Activated CD8-positive, alpha-beta memory T cell treated with anti-CD3 and anti-CD28 coated beads for 1 hour (primary cell): ENCODE data around the gene DIDO1.
"Not testable (repeated sequence)": the region's sequence is repeated elsewhere in the genome, so short reads cannot be mapped to it uniquely, and the experiment has no call there.

Experiments used
- DNase-seq, 2 donors: peaks; one replicate each; pipeline ENCODE4 v3.0.0-alpha.2; 2020; ENCODE audit warnings: low read depth in 1 of 2; ENCODE audit errors: extremely low read depth in 1 of 2

DIDO1 gene

DNA sequence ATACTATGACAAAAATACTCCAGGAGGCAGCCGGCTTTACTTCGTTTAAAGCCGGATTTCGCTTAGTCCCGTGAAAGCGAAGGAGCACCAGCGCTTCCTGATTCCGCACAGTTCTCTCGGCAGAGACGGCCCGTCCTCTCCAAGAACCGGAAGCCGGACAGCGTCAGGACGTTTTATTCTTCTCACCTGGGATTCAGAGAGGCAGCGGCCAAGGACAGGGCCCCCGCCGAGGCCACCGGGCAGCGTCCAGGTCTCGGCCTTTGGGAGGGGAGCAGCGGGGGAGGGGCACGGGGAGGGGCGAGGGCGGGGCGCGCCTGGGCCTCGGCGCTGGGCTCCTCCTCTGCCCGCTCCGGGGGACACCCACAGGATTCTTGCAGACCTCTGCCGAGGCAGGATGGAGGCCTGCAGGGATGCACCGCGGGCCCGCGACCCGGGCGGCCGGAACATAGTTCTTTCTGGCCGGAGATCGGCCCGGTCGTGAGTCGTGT, 2.8 kb upstream of the DIDO1 start:
- DNase-seq: peak in 1 of 2 donors; percentile 49

GRCh38 chr20:62928246-62928939, 2.1 kb upstream of the DIDO1 start:
- DNase-seq: no peak

GRCh38 chr20:62927128-62927705, 912 bp upstream of the DIDO1 start:
- no peak for DNase-seq

DNA sequence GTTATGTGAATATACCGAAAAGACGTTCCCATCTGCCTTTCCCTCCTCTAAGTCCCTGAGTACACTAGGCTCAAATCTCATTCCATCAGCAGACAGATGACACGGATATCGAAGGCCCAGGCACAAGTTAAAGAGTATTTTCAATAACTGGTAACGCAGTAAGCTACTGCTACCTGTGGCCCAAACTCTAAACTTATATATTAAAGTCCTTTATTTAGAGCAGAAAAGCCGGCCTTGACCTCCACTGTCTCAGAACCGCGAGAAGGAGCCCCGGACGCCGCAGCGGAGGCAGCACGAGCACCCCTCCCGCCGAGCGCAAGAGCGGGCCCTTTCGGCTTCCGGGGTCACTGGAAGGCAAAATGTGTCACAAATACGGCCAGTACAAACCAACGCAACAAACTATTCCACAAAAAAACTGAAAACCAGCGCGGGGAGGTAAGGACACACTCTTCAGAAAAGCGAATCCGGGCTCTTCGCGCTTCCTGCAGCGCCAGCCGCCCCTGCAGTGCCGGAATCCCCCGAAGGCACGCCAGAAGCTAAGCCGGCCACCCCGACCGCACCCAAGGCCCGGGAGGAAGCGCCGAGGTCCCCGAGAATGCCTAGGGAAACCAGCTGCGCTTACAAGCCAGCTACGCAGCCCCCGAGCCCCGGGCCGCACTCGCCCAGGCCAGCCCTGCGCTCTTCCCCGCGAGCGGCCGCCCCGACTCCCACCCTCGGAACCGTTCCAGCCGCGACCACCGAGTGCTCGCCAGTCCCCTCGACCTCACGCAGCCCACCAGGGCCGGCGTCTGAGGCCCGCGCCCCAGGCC, 681 bp downstream of the DIDO1 start:
- no peak for DNase-seq

GRCh38 chr20:62925076-62925419, 1.3 kb downstream of the DIDO1 start:
- DNase-seq: no peak

- no peak for DNase-seq
These were observed 1.7 kb downstream of the DIDO1 start for GRCh38 chr20:62924442-62925075.

- DNase-seq: no peak
These were observed 2.5 kb downstream of the DIDO1 start for GRCh38 chr20:62923669-62924441.

DNA sequence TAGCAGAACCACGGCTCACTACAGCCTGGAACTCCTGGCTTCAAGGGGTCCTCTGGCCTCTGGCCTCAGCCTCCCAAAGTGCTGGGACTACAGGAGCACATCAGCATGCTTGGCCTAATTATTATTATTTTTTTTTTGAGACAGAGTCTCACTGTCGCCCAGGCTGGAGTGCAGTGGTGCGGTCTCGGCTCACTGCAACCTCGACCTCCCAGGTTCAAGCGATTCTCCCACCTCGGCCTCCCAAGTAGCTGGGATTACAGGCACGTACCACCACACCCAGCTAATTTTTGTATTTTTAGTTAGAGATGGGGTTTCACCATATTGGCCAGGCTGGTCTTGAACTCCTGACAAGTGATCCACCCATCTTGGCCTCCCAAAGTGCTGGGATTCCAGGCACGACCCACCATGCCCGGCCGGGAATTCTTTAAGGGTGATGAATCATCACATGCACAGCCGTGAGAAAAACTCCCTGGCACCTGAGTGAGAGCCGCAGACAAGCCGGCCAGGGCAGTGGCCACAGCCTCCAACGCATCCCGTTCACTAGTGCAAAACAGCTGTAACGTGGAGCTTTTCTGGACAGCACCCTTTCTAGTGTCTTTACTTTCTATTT, 3.1 kb downstream of the DIDO1 start:
- not testable (repeated sequence) for DNase-seq

- DNase-seq: peak in 1 of 2 donors; percentile 21
These were observed 3.8 kb downstream of the DIDO1 start for GRCh38 chr20:62922451-62922921.

DNA sequence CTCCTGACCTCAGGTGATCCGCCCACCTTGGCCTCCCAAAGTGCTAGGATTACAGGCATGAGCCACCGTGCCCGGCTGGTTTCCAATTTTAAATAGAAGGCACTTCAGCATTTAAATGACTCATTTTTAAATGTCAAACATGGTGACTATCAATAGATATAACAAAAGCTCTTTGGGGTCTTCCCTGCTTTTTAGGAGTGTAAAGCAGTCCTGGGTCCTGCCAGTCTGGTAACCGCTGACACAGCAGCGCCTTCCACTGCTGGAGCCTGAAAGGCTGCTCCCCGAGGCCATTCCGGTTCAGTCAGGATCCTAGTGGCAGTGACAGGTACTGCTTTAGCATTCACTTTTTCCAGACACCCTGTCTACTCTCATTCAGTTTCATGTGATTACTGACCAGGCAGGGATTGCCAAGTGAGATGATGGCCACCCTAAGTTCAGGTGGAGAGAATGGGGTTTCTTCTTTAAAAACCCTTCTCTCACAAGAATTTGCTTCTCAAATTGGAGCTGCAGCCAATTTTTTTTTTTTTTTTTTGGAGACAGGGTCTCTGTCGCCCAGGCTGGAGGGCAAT, 5.1 kb downstream of the DIDO1 start:
- DNase-seq: peak in 1 of 2 donors; percentile 35

DNA sequence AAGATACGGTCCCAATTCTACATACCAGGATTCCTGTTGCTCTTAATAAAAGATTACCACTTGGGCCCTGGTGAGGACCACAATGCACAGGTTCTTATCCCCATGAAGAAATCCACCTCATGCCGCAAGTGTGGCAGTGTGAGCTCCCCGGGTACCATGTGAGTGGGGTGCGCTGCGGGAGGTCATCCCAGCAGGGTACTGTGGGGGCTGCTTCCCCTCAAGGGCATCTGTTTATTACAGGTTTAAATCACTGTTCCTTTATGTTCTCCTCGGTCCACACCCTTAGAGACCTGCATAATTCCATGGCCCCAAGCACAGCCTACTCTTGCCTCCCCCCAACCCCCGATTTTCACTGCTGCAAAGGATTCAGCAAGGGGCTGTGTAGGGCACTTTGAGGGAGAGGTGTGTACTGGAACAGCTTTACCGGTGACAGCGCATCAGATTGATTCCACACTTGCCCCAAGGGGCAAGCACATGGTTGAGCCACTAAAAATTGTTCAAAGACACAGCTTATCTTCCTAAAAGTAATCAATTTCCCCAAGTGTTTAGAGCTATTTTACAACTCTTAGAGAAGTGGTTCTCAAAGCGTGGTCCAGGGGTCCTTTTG, 6.2 kb downstream of the DIDO1 start:
- DNase-seq: no peak

- no peak for DNase-seq
These were observed 7.5 kb downstream of the DIDO1 start for GRCh38 chr20:62918831-62919230.

DNA sequence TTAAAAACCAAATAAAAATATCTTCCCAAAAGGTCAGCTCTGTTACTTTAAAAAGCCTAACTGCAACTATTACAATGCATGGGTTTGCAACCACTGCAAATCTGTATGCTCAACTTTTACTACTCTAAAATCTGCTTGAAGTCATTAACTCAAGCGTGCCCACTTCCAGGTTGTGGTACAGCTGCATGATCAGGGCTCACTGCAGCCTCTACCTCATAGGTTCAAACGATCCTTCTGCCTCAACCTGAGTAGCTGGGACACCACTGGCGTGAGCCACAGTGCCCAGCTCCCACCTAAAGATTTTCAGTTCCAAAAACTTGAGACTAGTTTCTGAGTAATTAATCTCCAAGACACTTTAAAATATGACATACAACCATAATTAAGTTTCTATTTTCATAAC, 8.2 kb downstream of the DIDO1 start:
- no peak for DNase-seq

- no peak for DNase-seq
These were observed 8.6 kb downstream of the DIDO1 start for GRCh38 chr20:62917720-62918119.

DNA sequence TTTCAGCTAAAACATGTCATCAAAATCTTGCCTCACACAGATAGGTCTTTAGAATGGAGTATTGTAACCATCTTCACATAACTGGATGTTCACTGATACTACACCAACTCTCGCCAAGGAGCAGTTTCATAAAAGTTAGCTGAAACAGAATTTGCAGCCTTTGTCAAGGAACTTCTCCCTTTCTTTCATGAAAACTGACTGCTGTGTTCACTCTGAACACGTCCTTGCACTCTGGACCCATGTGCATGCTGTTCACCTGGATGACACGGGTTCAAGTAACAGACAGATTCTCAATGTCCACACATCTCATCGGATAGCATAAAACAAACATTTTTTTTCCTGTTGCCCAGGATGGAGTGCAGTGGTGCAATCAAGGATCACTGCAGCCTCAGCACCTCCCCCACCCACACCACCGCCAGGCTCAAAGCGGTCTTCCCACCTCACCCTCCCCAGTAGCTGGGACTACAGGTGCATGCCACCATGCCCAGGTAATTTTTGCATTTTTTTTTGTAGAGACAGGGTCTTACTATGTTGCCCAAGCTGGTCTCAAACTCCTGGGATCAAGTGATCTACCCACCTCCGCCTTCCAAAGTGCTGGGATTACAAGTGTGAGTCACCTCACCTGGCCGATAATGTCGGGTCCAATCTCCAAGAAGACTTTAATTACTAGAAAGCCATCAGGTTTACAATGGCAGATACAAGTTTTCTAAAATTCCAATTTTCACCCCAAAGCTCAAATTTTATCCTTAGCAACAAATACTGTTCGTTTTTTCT, 9.4 kb downstream of the DIDO1 start:
- no peak for DNase-seq

DNA sequence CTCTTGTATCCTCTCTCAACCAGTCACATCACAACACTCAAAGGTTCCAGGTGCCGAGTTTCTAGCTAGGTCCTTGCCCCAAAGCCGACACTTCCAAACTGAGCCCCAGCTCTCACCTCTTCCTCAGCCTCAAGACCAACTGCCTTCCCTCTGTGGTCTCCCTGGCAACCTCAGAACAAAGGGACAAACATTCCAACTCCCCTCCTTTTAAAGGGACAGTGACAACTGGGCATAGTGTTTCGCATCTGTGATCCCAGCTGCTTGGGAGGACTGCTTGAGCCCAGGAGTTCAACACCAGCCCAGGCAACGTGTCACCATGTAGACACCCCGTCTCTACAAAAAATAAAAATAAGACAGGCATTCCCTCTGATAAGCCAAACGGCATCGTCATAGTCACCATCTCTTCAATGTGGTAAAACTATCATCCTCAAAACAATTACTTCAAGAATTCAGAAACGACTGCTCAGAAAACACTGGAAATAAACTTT, 11.3 kb downstream of the DIDO1 start:
- DNase-seq: no peak

GRCh38 chr20:62914436-62914835, 11.9 kb downstream of the DIDO1 start:
- no peak for DNase-seq

DNA sequence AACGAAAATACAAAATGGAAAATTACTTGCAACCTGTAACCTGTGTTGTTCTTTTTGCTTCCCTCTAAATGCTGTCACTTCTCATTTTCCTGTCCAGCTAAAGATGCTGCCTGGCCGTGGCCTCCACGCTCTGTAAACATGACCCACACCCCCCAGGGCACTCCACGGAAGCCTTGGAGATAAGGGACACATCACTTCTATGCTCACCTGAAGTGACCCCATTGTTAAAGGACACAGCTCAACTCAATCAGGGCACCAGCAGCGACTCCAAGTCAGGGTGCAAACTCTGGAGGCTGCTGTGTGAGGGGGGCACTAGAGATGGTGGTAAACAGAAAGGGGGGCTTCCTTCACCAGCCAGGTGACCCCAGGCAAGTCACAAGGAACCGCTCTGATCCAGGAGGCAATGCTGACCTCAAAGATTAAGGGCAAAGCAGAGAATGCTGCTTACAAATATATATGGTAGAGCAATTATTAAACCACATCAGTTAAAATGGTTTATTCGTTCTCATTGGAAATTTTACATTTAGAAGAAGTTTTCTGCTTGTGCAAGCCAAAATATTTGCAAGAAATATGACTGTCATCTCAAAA, 13.2 kb downstream of the DIDO1 start:
- DNase-seq: no peak
